GM12878 (cell line): ENCODE data around the gene SQSTM1. TPM values are rescaled to one million over a fixed set of nuclear protein-coding genes. Genes with fewer than 3 reads are reported as not detected.

Source experiments
- CEBPB ChIP-seq, 2 experiments: fragments of 150-350 bp in 1 of 2; IDR thresholded peaks; 2 replicates each; pipeline ENCODE4 v1.6.1; 2012 to 2014; ENCODE audit warnings: low read depth in 2 of 2, low read length in 2 of 2, borderline replicate concordance in 1 of 2, inconsistent platforms in 1 of 2
- EED ChIP-seq: sonication (generic); IDR thresholded peaks from 2 replicates; pipeline ENCODE4 v1.6.1; 2016; ENCODE audit warnings: antibody characterized with exemption, low read depth
- EP300 ChIP-seq, 2 experiments: fragments of 150-350 bp in 1 of 2; IDR thresholded peaks; 2 replicates each; pipeline ENCODE4 v1.6.1; 2011 to 2012; ENCODE audit warnings: low read depth in 2 of 2, low read length in 2 of 2, borderline replicate concordance in 1 of 2, improper control_type of control experiment in 1 of 2, inconsistent platforms in 1 of 2; ENCODE audit not compliant: control insufficient read depth in 1 of 2
- ETV6 ChIP-seq, 2 experiments: fragments of 450-650 bp in 1 of 2; IDR thresholded peaks in 1 of 2; conservative IDR thresholded peaks in 1 of 2; 2 replicates each; pipeline ENCODE4 v1.6.1; 2014; ENCODE audit warnings: antibody characterized with exemption in 1 of 2, borderline replicate concordance in 1 of 2, low read depth in 1 of 2, mild to moderate bottlenecking in 1 of 2, moderate library complexity in 1 of 2
- HDAC2 ChIP-seq: fragments of 200-600 bp; sonication (generic); IDR thresholded peaks from 2 replicates; pipeline ENCODE4 v1.6.1; 2017
- HDGF ChIP-seq: fragments of 450-650 bp; IDR thresholded peaks from 2 replicates; pipeline ENCODE4 v1.6.1; 2016; ENCODE audit warnings: antibody characterized with exemption
- IKZF1 ChIP-seq: fragments of 450-650 bp; conservative IDR thresholded peaks from 2 replicates; pipeline ENCODE4 v1.6.1; 2017; ENCODE audit warnings: antibody characterized with exemption, mild to moderate bottlenecking
- IRF4 ChIP-seq: IDR thresholded peaks from 2 replicates; pipeline ENCODE4 v1.6.1; 2011; ENCODE audit warnings: low read depth, low read length
- JUNB ChIP-seq: IDR thresholded peaks from 2 replicates; pipeline ENCODE4 v1.6.1; 2016; ENCODE audit warnings: antibody characterized with exemption, mild to moderate bottlenecking
- KAT2A ChIP-seq: conservative IDR thresholded peaks from 2 replicates; pipeline ENCODE4 v1.6.1; 2011; ENCODE audit warnings: low read depth, low read length; ENCODE audit not compliant: control insufficient read depth
- MLLT1 ChIP-seq: fragments of 450-650 bp; IDR thresholded peaks from 2 replicates; pipeline ENCODE4 v1.6.1; 2016; ENCODE audit warnings: mild to moderate bottlenecking
- NFXL1 ChIP-seq: fragments of 450-650 bp; IDR thresholded peaks from 2 replicates; pipeline ENCODE4 v1.6.1; 2017; ENCODE audit warnings: antibody characterized with exemption, mild to moderate bottlenecking, borderline replicate concordance
- NFYB ChIP-seq: IDR thresholded peaks from 2 replicates; pipeline ENCODE4 v1.6.1; 2011; ENCODE audit warnings: low read depth, mild to moderate bottlenecking, low read length, improper control_type of control experiment, moderate library complexity; ENCODE audit not compliant: insufficient read depth
- NR2C1 ChIP-seq: fragments of 450-650 bp; IDR thresholded peaks from 2 replicates; pipeline ENCODE4 v1.6.1; 2017; ENCODE audit warnings: antibody characterized with exemption, mild to moderate bottlenecking, moderate library complexity
- NRF1 ChIP-seq: conservative IDR thresholded peaks from 2 replicates; pipeline ENCODE4 v1.6.1; 2011; ENCODE audit warnings: mild to moderate bottlenecking, low read depth, low read length, improper control_type of control experiment
- POLR2AphosphoS5 ChIP-seq: IDR thresholded peaks from 2 replicates; pipeline ENCODE4 v1.6.1; 2011; ENCODE audit warnings: mild to moderate bottlenecking, low read length, inconsistent platforms
- TCF12 ChIP-seq: IDR thresholded peaks from 2 replicates; pipeline ENCODE4 v1.6.1; 2011; ENCODE audit warnings: low read depth, mild to moderate bottlenecking, low read length
- ZNF622 ChIP-seq: fragments of 450-650 bp; IDR thresholded peaks from 2 replicates; pipeline ENCODE4 v1.6.1; 2017; ENCODE audit warnings: mild to moderate bottlenecking, inconsistent platforms
- polyA plus RNA-seq, 11 experiments: library from polyadenylated mRNA; depleted of rRNA in 4 of 11; unstranded in 6 of 11; stranded (reverse) in 5 of 11; fragments of >200 nt; fragmentation: Nextera tagmentation in 4 of 11; fragmentation: Illumina TruSeq in 1 of 11; extraction: Ambion mirVana in 4 of 11; extraction: Trizol in 1 of 11; gene quantifications; 1 replicate in 1 of 11; 2 replicates in 10 of 11; pipeline versions ENCODE4 v1.2.1 to v1.2.3, GENCODE V29; 2011 to 2016; ENCODE audit warnings: inconsistent platforms in 2 of 11, missing spikeins in 2 of 11, low read depth in 1 of 11
- total RNA-seq, 4 experiments: library from RNA; depleted of rRNA in 3 of 4; stranded (reverse); fragments of >200 nt in 3 of 4; fragmentation: Illumina TruSeq in 1 of 4; extraction: Trizol in 1 of 4; gene quantifications; 2 replicates each; pipeline versions ENCODE4 v1.2.1 to v1.2.3, GENCODE V29; 2013 to 2021
- TF ChIP-seq, protein P1 (sequence below): IDR thresholded peaks from 2 replicates; pipeline ENCODE4 v1.6.1; 2011; ENCODE audit warnings: low read depth, low read length, improper control_type of control experiment, borderline replicate concordance
- TF ChIP-seq, protein P2 (sequence below): IDR thresholded peaks from 2 replicates; pipeline ENCODE4 v1.6.1; 2012; ENCODE audit warnings: improper control_type of control experiment, low read depth, low read length; ENCODE audit not compliant: insufficient replicate concordance

Gene SQSTM1
- total and polyA plus RNA-seq, 10 of the 15 experiments (the other 5 are each of a cell fraction or from before 2014, with no cell fraction given) = 6.3 to 138 (median 62.1) TPM

GRCh38 chr5:179795863-179796833, 24.6 kb upstream of the SQSTM1 start (continued):
- TF ChIP-seq MLLT1 (no peak), HDGF (peak; percentile 64; the same call in 1 of the 2 replicates), JUNB (no peak), KAT2A (no peak), NFXL1 (0 out of 2 replicates have a peak, but pooled peaks have one; percentile 34), IKZF1 (peak; percentile 91), ETV6 (conservative IDR thresholded peaks at IDR 0.05 in 1 of 2, IDR thresholded peaks at IDR 0.05 in 1 of 2; ENCODE audit: borderline replicate concordance in 1 of 2, low read depth in 1 of 2) (no peak), NRF1 (no peak), EED (no peak), NR2C1 (peak; percentile 28; the same call in 1 of the 2 replicates), IRF4 (no peak), NFYB (no peak), TCF12 (no peak), EP300 (IDR thresholded peaks at IDR 0.05; ENCODE audit: borderline replicate concordance in 1 of 2, control insufficient read depth in 1 of 2, low read depth in 2 of 2, low read length in 2 of 2) (peak in 1 of 2 experiments; percentile 44; a peak in 1 of 4 replicates), HDAC2 (no peak), ZNF622 (no peak), POLR2AphosphoS5 (peak; percentile 52), CEBPB (IDR thresholded peaks at IDR 0.05; ENCODE audit: borderline replicate concordance in 1 of 2, low read depth in 2 of 2, low read length in 2 of 2) (no peak)
- TF ChIP-seq, protein P1, sequence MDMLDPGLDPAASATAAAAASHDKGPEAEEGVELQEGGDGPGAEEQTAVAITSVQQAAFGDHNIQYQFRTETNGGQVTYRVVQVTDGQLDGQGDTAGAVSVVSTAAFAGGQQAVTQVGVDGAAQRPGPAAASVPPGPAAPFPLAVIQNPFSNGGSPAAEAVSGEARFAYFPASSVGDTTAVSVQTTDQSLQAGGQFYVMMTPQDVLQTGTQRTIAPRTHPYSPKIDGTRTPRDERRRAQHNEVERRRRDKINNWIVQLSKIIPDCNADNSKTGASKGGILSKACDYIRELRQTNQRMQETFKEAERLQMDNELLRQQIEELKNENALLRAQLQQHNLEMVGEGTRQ = no peak
- TF ChIP-seq, protein P2, sequence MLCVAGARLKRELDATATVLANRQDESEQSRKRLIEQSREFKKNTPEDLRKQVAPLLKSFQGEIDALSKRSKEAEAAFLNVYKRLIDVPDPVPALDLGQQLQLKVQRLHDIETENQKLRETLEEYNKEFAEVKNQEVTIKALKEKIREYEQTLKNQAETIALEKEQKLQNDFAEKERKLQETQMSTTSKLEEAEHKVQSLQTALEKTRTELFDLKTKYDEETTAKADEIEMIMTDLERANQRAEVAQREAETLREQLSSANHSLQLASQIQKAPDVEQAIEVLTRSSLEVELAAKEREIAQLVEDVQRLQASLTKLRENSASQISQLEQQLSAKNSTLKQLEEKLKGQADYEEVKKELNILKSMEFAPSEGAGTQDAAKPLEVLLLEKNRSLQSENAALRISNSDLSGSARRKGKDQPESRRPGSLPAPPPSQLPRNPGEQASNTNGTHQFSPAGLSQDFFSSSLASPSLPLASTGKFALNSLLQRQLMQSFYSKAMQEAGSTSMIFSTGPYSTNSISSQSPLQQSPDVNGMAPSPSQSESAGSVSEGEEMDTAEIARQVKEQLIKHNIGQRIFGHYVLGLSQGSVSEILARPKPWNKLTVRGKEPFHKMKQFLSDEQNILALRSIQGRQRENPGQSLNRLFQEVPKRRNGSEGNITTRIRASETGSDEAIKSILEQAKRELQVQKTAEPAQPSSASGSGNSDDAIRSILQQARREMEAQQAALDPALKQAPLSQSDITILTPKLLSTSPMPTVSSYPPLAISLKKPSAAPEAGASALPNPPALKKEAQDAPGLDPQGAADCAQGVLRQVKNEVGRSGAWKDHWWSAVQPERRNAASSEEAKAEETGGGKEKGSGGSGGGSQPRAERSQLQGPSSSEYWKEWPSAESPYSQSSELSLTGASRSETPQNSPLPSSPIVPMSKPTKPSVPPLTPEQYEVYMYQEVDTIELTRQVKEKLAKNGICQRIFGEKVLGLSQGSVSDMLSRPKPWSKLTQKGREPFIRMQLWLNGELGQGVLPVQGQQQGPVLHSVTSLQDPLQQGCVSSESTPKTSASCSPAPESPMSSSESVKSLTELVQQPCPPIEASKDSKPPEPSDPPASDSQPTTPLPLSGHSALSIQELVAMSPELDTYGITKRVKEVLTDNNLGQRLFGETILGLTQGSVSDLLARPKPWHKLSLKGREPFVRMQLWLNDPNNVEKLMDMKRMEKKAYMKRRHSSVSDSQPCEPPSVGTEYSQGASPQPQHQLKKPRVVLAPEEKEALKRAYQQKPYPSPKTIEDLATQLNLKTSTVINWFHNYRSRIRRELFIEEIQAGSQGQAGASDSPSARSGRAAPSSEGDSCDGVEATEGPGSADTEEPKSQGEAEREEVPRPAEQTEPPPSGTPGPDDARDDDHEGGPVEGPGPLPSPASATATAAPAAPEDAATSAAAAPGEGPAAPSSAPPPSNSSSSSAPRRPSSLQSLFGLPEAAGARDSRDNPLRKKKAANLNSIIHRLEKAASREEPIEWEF = no peak
